ENCODE results near the gene ARID1A.
A peak's percentile ranks its signal among the peaks of the same experiment; 100 is the strongest.
"Not testable (repeated sequence)": the region's sequence is repeated elsewhere in the genome, so short reads cannot be mapped to it uniquely, and the experiment has no call there.

ARID1A gene

DNA sequence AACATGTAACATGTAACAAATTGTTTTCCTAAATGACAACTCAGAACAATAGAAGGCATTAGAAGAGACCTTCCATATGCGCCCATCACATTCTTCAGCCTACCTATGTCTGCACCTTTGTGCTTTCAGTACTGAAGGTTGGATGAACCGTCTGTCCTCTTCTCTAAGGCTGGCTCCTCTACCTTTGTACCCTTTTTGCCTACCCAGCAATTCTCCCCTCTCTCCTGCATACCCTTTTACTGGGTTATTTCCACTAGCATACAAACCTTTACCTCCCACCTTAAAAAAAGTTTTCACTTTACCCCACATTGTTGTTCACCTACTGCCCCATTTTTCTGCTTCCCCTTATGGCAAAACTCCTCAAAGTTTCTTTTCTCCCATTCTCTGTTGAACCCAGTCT, 97.1 kb downstream of the ARID1A start:
- Mint-ChIP-seq H3K9me3 (no peaks in the 10 kb centered on the region), H3K4me1 (peaks cover 50% of the 10 kb centered on the region), H3K27ac (peak overlapping the region in 1 of 2 donors; percentile 75), H3K27me3 (no peaks in the 10 kb centered on the region), H3K4me3 (peak overlapping the region in 1 of 2 donors; percentile 55)
- ATAC-seq (no peak), DNase-seq (no peak)

- H3K9me3 Mint-ChIP-seq = no peaks in the 10 kb centered on the region
- ATAC-seq (no peak), DNase-seq (no peak)
- H3K4me1 Mint-ChIP-seq = peaks cover 59% of the 10 kb centered on the region
- H3K4me3 Mint-ChIP-seq = no peak overlapping the region
- H3K27me3 Mint-ChIP-seq = no peaks in the 10 kb centered on the region
- no peak overlapping the region for H3K27ac Mint-ChIP-seq
Measured at GRCh38 chr1:26794391-26794790, 98.6 kb downstream of the ARID1A start.

GRCh38 chr1:26797627-26798026, 101.8 kb downstream of the ARID1A start:
- Mint-ChIP-seq H3K27ac (no peak overlapping the region), H3K4me3 (no peak overlapping the region), H3K27me3 (no peaks in the 10 kb centered on the region), H3K4me1 (peaks cover 62% of the 10 kb centered on the region), H3K9me3 (peaks cover 0 to 5% of the 10 kb centered on the region in 2 donors)
- ATAC-seq (no peak), DNase-seq (no peak)

DNA sequence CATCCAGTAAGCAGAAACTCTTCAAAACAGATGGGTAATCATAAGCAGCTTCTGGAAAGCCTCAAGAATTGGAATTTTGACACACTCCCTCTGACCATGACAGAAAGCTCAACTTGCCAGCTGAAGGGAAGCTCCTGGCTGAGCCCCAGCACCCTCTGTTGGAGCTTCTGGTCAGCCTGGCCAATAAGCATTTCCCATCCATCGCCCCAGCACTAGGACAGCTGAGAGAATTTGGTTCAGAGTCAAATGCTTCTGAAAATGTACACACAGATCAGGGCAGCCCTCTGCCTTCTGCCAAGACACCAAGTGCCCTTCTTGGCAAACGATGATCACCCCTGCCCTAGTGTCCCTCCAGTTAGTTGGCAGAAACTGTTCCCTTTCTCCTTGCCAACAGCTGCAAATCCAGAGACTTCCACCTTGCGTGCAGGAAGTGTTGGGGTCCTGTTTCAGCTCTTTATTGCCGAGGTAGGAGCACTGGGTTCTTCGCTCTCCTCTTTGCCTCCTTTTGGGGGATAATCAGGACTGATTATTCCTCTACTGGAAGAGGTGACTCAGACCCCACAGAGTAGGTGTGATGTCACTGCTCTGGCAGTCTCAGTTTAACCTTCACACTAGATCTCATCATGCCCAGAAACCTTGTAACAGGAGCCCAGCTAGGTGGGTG, 103.8 kb downstream of the ARID1A start:
- ATAC-seq = peak; percentile 84
- DNase-seq = peak; percentile 12 to 42
- Mint-ChIP-seq H3K9me3 (peaks cover 0 to 5% of the 10 kb centered on the region in 2 donors), H3K4me3 (peak overlapping the region; percentile 48 to 79), H3K27me3 (no peaks in the 10 kb centered on the region), H3K27ac (peak overlapping the region; percentile 94 to 98), H3K4me1 (peaks cover 52% of the 10 kb centered on the region)

- H3K9me3 Mint-ChIP-seq, H3K4me3 Mint-ChIP-seq, H3K27me3 Mint-ChIP-seq, DNase-seq, ATAC-seq: not testable (repeated sequence)
- Mint-ChIP-seq H3K27ac (peak overlapping the region in 1 of 2 donors; percentile 59), H3K4me1 (peaks cover 36% of the 10 kb centered on the region)
Measured at GRCh38 chr1:26803932-26804331, 108.1 kb downstream of the ARID1A start.

- not testable (repeated sequence) for H3K27me3 Mint-ChIP-seq, H3K27ac Mint-ChIP-seq, H3K9me3 Mint-ChIP-seq
- ATAC-seq (peak; percentile 78), DNase-seq (peak; percentile 67 to 75)
- Mint-ChIP-seq H3K4me1 (peaks cover 20% of the 10 kb centered on the region), H3K4me3 (peak overlapping the region in 1 of 2 donors; percentile 45)
Measured at GRCh38 chr1:26810105-26810504, 114.3 kb downstream of the ARID1A start.

DNA sequence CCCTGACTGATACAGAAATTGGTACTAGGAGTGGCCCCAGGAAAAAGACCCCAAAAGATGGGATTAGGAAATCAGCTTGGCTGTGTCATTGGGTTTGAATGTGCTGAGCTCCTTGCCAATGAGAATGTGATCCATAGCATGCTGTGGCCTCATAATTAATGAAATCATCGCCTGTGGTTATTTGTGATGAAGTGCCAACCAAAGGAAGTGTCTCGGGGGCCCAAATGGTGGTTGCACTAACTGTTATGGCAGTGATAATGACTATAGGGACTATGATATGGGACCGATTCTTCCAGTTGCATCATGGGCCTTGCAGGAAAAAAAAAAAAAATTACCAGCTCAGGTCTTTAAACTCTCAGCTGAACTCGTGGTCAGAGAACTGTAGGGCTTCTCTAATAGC, 115.2 kb downstream of the ARID1A start:
- peaks cover 20% of the 10 kb centered on the region for H3K4me1 Mint-ChIP-seq

DNA sequence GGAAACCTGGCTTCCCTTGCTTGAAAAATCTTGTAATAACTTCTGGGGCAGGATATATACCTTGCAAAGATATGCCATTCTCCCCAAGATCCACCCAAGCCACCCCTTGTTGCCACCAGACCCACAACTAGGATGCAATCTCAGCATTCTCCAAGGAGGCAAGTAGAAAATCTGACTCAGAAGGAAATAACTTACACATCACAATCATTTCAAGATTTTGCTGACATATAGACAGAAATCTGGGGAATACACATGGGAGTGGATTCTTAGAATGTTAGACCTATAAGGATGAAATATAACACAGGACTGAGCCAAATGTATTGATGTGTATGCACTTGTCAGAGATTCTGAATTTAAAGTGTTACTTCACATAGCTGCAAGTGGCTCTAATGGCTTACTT, 115.9 kb downstream of the ARID1A start:
- Mint-ChIP-seq H3K27ac (no peak overlapping the region), H3K4me1 (peaks cover 20% of the 10 kb centered on the region), H3K9me3 (no peaks in the 10 kb centered on the region), H3K27me3 (no peaks in the 10 kb centered on the region), H3K4me3 (no peak overlapping the region)
- no peak for DNase-seq
- peak; percentile 26 for ATAC-seq

More for the DNA sequence above, 115.2 kb downstream of the ARID1A start:
- H3K4me3 Mint-ChIP-seq = no peak overlapping the region
- H3K9me3 Mint-ChIP-seq = no peaks in the 10 kb centered on the region
- no peak overlapping the region for H3K27ac Mint-ChIP-seq
- DNase-seq = no peak
- H3K27me3 Mint-ChIP-seq = no peaks in the 10 kb centered on the region
- ATAC-seq = no peak

DNA sequence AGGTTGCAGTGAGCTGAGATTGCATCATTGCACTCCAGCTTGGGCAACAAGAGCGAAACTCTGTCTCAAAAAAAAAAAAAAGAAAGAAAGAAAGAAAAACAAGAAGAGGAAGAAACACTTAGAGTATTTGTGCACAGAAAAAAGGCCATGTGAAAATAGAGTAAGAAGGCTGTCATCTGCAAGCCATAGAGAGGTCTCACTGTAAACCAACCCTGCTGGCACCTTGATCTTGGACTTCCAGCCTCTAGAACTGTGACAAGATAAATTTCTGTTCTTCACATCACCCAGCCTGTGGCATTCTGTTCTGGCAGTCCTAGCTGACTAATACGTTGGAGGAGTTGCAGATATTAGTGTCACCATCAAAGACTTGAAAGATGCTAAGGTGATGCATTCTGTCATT, 118.6 kb downstream of the ARID1A start:
- no peaks in the 10 kb centered on the region for H3K27me3 Mint-ChIP-seq
- H3K27ac Mint-ChIP-seq = no peak overlapping the region
- no peak overlapping the region for H3K4me3 Mint-ChIP-seq
- H3K4me1 Mint-ChIP-seq = peaks cover 20% of the 10 kb centered on the region
- DNase-seq (no peak), ATAC-seq (no peak)
- no peaks in the 10 kb centered on the region for H3K9me3 Mint-ChIP-seq

GRCh38 chr1:26814893-26815292, 119.1 kb downstream of the ARID1A start:
- Mint-ChIP-seq H3K9me3 (no peaks in the 10 kb centered on the region), H3K4me1 (peaks cover 20% of the 10 kb centered on the region), H3K4me3 (no peak overlapping the region), H3K27me3 (no peaks in the 10 kb centered on the region), H3K27ac (no peak overlapping the region)
- DNase-seq = no peak
- no peak for ATAC-seq

DNA sequence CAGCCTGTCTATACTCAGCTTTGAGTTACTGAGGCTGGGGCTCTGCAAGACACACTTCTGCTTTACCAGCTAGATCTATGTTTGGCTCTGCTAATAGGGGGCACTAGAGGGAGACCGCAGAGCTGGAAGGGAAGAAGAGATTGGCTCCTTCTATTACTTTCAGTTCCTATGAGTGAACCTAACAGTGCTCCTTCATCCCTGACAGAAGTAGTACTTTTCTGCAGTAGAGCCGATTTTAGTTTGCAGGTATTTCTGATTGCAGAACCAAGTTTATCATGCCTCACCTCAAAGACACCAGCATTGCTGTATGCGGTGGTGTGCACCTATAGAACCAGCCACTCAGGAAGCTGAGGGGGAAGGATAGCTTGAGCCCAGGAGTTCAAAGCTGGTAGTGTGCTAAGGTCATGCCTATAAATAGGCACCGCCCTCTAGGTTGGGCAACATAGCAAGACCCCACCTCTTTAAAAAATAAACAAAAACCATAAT, 125.0 kb downstream of the ARID1A start:
- Mint-ChIP-seq H3K4me1 (peaks cover 28% of the 10 kb centered on the region), H3K27me3 (no peaks in the 10 kb centered on the region), H3K4me3 (peak overlapping the region; percentile 43 to 44), H3K27ac (no peak overlapping the region), H3K9me3 (no peaks in the 10 kb centered on the region)
- peak; percentile 84 for ATAC-seq
- no peak for DNase-seq

- DNase-seq (no peak), ATAC-seq (no peak)
- Mint-ChIP-seq H3K27ac (peak overlapping the region in 1 of 2 donors; percentile 60), H3K27me3 (no peaks in the 10 kb centered on the region), H3K9me3 (no peaks in the 10 kb centered on the region), H3K4me1 (peaks cover 37% of the 10 kb centered on the region), H3K4me3 (no peak overlapping the region)
Measured at GRCh38 chr1:26822737-26823395, 127.1 kb downstream of the ARID1A start.

DNA sequence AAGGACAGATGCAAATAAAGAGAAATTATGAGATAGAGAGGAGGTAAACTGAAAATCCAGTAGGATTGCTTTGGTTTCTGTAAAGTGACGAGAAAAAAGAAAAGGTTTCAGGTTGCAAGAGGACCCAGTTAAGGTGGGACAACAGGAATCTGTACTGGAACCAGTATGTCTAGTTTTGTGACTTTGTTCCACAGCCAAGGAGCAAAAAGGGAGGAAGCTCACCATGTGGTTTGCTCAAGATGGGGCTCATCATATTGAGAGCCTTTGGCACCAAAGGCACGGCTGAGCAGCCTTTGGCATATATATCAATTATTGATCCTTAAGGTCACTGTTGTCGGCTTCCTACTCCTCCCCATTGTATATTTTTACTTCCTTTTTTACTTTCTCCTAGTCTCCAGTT, 128.9 kb downstream of the ARID1A start:
- peaks cover 56% of the 10 kb centered on the region for H3K4me1 Mint-ChIP-seq

GRCh38 chr1:26826261-26827105, 130.7 kb downstream of the ARID1A start, which contains the start of gene ZDHHC18:
Gene ZDHHC18 (plus strand): TSS chr1:26826688. CDS start chr1:26826805, 117 bp downstream.
- peak within 1 kb of the TSS; percentile 97 to 98 for H3K27ac Mint-ChIP-seq
- H3K4me3 Mint-ChIP-seq = peak within 1 kb of the TSS; percentile 91 to 95
- peak; percentile 73 to 78 for DNase-seq
- peak; percentile 85 for ATAC-seq
- no peaks in the 10 kb centered on the region for H3K27me3 Mint-ChIP-seq
- H3K9me3 Mint-ChIP-seq = no peaks in the 10 kb centered on the region
- peaks cover 57% of the 10 kb centered on the region for H3K4me1 Mint-ChIP-seq

More for the DNA sequence above, 128.9 kb downstream of the ARID1A start:
- Mint-ChIP-seq H3K27ac (no peak overlapping the region), H3K4me3 (no peak overlapping the region), H3K9me3 (no peaks in the 10 kb centered on the region), H3K27me3 (no peaks in the 10 kb centered on the region)
- DNase-seq (no peak), ATAC-seq (no peak)

- Mint-ChIP-seq H3K27me3 (no peaks in the 10 kb centered on the region), H3K4me3 (peak overlapping the region; percentile 91 to 95), H3K9me3 (no peaks in the 10 kb centered on the region), H3K27ac (peak overlapping the region; percentile 97 to 98), H3K4me1 (peaks cover 62% of the 10 kb centered on the region)
- DNase-seq (no peak), ATAC-seq (no peak)
Measured at GRCh38 chr1:26827106-26827604, 131.3 kb downstream of the ARID1A start.

Data from stimulated activated naive CD8-positive, alpha-beta T cell treated with anti-CD3 and anti-CD28 coated beads, Interleukin-15, amount 100 ng/mL, for 72 hours (primary cell).